Stimulated activated CD4-positive, alpha-beta T cell treated with anti-CD3 and anti-CD28 coated beads, TNF-alpha, amount 100 ng/mL, for 48 hours (primary cell): ENCODE results near the gene ITGAL.
"Not testable (repeated sequence)": the region's sequence is repeated elsewhere in the genome, so short reads cannot be mapped to it uniquely, and the experiment has no call there.

ENCODE experiments used
- DNase-seq, 3 donors: peaks; one replicate each; pipeline ENCODE4 v3.0.0-alpha.2; 2020; ENCODE audit warnings: low read depth in 3 of 3

ITGAL gene

GRCh38 chr16:30491744-30492308 lies 19.3 kb downstream of the ITGAL start:
- peak in 1 of 3 donors; percentile 9 for DNase-seq

GRCh38 chr16:30493941-30494488 lies 21.5 kb downstream of the ITGAL start:
- no peak for DNase-seq

GRCh38 chr16:30494709-30495108 lies 22.2 kb downstream of the ITGAL start:
- DNase-seq: no peak

GRCh38 chr16:30499284-30499683 lies 26.7 kb downstream of the ITGAL start:
- DNase-seq: no peak

- DNase-seq: no peak
These were observed 31.1 kb downstream of the ITGAL start for GRCh38 chr16:30503403-30504296.

- DNase-seq: no peak
These were observed 36.7 kb downstream of the ITGAL start for GRCh38 chr16:30509081-30509765.

GRCh38 chr16:30510376-30510938 lies 37.9 kb downstream of the ITGAL start:
- DNase-seq: no peak

- no peak for DNase-seq
These were observed 39.0 kb downstream of the ITGAL start for GRCh38 chr16:30511509-30511908.

GRCh38 chr16:30515275-30515674 lies 42.7 kb downstream of the ITGAL start:
- no peak for DNase-seq

GRCh38 chr16:30518552-30518951 lies 46.0 kb downstream of the ITGAL start:
- no peak for DNase-seq

GRCh38 chr16:30519120-30520049 lies 46.8 kb downstream of the ITGAL start:
- DNase-seq: no peak

- DNase-seq: no peak
These were observed 48.9 kb downstream of the ITGAL start for GRCh38 chr16:30521476-30521872.

- no peak for DNase-seq
These were observed 49.5 kb downstream of the ITGAL start for GRCh38 chr16:30521873-30522641.

- not testable (repeated sequence) for DNase-seq
These were observed 50.3 kb downstream of the ITGAL start for GRCh38 chr16:30522702-30523463.

- DNase-seq: no peak
These were observed 51.4 kb downstream of the ITGAL start for GRCh38 chr16:30523768-30524574.

GRCh38 chr16:30524575-30525568 lies 52.3 kb downstream of the ITGAL start:
- DNase-seq: no peak

- no peak for DNase-seq
These were observed 53.2 kb downstream of the ITGAL start for GRCh38 chr16:30525844-30526136.
